ENCODE measurements around the gene GLO1.

- no peak for TF ChIP-seq CTCF (IDR thresholded peaks at IDR 0.05)
- TF ChIP-seq POLR2A (IDR thresholded peaks at IDR 0.05) = no peak
These were observed 18.0 kb downstream of the GLO1 start for GRCh38 chr6:38684904-38685303.

All from esophagus squamous epithelium (tissue), 4 donors.